Measurements from ENCODE around the gene BARX2. TPM values are rescaled to one million over a fixed set of nuclear protein-coding genes. Genes with fewer than 3 reads are reported as not detected.

The BARX2 gene
- total RNA-seq, 1 experiment from 2014 or later, result 0.06 TPM

DNA sequence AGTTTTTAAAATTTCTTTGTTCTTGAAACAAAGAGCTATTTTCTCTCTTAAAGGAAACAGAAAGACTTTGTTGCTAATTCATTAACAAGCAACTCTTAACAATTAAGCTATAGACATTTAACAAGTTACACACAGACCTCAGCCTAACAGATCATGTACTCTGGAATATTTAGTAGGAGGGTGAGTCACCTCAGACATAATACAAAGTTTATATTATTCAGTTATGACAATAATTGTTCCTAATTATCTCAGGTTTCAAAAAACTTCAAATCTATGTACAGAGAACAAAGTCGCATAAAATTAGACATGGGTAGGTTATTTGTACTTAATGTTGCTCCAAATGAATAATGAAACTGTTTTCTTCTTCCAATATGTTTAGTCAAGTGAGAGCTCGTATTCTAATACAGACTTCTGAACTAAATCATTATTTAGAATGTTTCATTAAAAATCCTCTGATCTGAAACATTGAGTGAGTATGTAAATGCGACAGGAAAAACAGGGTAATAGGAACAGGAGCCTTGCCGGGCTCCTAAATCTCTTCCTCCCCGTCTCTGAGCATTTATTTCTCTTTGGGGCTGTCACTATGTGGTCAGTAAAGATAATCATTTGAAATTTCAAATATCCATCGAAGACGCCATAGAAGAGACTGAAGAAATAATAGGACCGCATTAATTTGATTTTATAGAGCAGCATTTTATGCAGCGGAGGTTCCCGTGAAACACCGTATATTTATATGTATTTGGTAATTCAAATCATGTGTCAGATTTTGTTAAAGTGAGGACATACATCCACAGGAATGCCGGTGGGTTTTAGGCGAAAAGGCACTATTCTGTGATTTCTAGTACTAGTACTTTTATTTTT, 8.7 kb upstream of the BARX2 start:
- no peak for DNase-seq
- Histone ChIP-seq H3K9me3 (replicated peaks) (no peaks in the 10 kb centered on the region), H3K4me1 (no peaks in the 10 kb centered on the region), H3K4me3 (no peak overlapping the region), H3K36me3 (no peaks in the 10 kb centered on the region), H3K27me3 (no peaks in the 10 kb centered on the region), H3K27ac (no peak overlapping the region)

DNA sequence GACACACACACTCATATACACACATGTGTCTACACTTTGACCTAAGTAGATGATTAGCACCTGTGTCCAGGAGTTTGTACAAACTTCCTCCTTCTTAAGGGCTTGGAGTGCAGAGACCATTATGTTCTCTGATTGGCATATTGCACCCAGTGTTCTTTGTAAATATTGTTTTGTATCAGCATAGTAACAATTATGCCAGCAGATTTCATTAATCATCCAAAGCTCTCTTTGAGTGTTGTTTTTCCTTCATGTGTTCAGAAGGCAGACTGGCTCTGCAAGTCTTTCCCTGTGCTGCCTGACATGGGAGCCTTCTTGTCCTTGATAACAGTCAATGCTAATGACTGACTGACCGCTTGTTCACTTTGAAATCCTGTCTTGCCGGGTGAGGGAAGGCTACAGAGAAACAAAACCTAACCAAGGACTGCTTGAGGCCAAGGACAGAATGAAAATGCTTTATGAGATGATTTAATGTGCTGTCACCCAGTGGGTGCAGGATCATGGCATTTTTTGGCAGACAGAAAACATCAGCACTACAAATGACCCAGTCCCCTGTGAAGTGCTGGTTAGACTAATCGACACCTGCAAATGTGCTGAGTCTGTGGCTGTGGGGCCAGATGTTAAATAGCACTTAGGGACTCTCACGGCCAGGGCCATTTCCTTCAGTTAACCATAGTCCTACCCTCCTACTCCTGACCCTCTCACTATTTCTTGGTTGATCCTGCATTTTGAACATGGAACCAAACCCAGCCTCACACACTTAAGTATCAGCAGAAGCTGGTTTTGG, 6.6 kb upstream of the BARX2 start:
- Histone ChIP-seq H3K36me3 (no peaks in the 10 kb centered on the region), H3K9me3 (replicated peaks) (no peaks in the 10 kb centered on the region), H3K27me3 (no peaks in the 10 kb centered on the region), H3K27ac (no peak overlapping the region), H3K4me1 (no peaks in the 10 kb centered on the region), H3K4me3 (no peak overlapping the region)
- DNase-seq, result no peak

DNA sequence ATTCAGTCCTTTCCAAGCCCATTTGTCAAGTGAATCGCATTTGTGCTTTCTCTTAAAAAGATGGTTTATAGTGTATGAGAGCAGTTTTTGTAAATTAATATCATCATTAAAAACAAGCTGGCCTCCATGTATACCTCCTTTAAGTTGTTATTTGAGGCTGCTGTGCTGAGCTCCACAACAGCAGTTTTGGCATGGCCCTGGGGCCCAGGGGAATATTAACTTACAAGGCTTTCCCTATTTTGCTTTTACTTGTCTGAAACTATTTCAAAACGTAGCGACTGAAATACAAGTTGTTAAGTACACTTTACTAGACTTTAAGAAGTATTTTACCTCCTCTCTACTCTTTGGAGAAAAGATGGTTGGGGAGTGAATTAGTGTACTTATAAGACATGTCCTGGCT, 4.9 kb upstream of the BARX2 start:
- Histone ChIP-seq H3K9me3 (replicated peaks) (no peaks in the 10 kb centered on the region), H3K27me3 (no peaks in the 10 kb centered on the region), H3K27ac (no peak overlapping the region), H3K4me1 (no peaks in the 10 kb centered on the region), H3K4me3 (no peak overlapping the region), H3K36me3 (no peaks in the 10 kb centered on the region)
- no peak for DNase-seq

DNA sequence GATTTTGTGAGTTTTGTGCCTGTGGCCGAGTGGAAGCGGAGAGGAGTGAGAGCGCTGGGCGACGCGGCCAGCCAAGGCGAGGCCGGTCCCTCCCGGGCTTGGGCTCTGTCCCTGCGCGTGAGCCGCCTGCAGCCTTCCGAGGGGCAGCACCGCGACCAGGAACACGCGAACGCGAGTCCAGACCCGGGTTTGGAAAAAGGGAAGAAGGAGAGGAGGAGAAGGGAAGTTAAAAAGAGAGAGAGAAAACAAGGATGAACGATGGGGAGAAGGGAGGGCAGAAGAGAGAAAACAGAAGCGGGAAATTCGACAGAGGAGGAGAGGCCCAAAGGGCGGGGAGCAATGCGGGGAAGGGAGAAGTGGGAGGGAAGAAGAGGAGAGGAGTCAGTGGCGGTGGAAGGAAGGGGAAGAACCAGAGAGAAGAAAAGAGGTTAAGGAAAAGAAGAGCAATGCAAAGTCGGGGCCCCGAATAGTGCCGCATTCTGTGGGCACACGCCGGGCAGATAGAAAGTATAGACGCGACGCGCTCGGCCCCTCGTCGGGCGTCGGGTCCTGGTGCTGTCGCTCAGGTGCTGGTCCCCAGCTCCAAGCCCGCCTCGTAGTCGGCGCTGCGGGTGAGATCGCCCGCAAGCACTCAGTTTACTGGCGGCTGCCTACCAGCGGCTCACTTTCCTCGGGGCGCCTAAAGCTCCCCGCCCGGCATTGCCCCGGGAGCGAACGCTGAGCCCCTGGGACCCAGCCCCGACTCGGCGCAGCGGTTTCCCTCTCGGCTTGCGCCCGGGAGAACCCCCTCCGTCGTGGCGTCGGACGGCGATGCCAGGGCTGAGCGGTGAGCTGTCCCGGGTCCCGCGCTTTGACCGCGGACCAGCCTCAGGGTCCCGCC, 2.8 kb upstream of the BARX2 start:
- no peak for DNase-seq
- Histone ChIP-seq H3K9me3 (replicated peaks) (no peaks in the 10 kb centered on the region), H3K4me3 (no peak overlapping the region), H3K36me3 (no peaks in the 10 kb centered on the region), H3K4me1 (no peaks in the 10 kb centered on the region), H3K27ac (no peak overlapping the region), H3K27me3 (no peaks in the 10 kb centered on the region)

DNA sequence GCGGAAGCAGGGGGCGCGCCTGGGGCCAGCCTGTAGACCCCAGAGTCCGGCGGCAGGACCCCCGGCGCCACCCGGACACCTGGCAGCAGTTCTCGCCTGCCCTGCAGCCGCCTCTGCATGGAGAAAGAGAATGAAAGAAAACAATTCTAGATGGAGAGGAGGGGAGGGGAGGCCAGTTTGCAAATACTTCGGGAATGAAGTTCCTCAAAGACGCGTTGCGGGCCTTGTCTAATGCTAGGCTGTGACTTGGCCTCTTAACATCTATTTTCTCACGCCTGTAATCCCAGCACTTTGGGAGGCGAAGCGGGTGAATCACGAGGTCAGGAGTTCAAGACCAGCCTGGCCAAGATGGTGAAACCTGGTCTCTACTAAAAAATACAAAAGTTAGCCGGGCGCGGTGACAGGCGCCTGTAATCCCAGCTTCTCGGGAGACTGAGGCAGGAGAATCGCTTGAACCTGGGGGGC, 2.1 kb upstream of the BARX2 start:
- DNase-seq, result no peak
- Histone ChIP-seq H3K27ac (no peak overlapping the region), H3K27me3 (no peaks in the 10 kb centered on the region), H3K4me3 (no peak overlapping the region), H3K4me1 (no peaks in the 10 kb centered on the region), H3K9me3 (replicated peaks) (no peaks in the 10 kb centered on the region), H3K36me3 (no peaks in the 10 kb centered on the region)

DNA sequence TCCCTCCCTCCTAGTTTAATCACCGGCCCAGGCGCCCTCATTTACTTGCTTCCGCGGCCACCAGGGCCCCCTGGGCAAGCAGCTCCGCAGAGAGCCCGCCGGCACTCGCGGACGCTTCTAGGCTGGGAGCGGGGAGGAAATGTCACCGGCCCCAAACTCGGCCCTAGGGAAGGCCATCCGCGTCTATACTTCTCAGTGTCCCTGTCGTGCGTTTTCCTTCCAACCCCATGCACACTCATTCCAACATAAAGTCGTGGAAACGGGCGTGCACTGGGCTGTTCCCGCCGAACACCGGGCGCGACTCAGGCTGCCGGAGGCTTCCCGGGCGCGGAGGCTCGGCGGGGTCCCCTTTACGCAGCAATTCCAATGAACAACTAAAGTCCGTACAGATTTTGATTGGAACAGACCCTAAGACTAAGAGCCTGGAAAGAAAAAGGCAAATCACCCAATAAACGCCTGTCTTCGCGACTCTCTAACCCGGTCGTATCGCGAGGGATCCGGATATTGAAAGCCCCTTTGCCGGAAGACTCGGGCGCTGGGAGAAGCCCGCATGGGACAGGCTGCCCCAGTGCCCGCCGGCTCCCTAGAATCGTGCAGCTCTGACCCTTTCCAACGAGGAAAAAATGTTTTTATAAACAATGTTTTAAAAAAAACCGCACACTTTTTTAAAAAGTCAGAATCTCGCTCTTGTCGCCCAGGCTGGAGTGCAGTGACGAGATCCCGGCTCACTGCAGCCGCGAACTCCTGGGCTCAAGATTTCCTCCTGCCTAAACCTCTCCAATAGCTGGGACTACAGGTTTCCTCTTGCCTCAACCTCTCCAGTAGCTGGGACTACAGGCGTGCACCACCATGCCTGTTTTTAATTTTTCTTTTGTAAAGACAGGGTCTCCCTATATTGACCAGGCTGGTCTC, 1.3 kb upstream of the BARX2 start:
- no peaks in the 10 kb centered on the region for H3K4me1 ChIP-seq
- no peaks in the 10 kb centered on the region for H3K9me3 ChIP-seq (replicated peaks)
- H3K27ac ChIP-seq, result no peak overlapping the region
- no peaks in the 10 kb centered on the region for H3K27me3 ChIP-seq
- no peak for DNase-seq
- no peak overlapping the region for H3K4me3 ChIP-seq
- H3K36me3 ChIP-seq, result no peaks in the 10 kb centered on the region

DNA sequence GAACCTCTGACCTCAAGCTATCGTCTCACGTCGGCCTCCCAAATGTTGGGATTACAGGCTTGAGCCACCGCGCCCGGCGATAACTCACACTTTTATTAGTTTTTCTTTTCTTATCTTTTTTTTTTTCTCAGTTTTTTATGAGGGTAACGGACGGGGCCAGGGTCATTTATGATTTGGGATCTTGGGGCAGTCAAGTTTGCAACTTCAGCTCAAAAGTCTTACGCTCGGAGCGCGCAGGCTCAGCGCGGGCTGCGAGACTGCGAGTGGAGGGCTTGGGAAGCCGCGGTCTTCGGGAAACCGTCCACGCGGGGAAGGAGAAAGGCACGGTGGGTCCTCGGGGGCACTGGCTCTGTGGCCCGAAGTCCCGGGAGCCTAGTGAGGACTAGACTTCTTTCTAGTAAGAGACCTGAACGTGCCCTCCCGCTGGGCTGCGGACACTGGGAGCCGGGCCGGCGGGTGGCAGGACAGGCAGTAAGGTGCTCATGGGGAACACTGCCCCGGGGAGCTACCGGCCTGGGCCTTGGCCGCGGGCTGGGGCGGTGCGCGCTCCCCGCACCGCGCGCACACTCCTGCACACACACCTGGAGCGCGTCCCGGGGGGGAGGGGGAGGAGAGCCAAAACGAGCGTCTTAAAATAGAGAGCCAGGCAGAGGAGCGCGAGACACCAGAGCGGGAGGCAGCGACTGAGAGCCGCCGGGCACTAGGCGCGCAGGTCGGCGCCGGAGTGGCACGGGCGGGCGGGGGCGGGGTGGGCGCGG, 476 bp upstream of the BARX2 start:
- Histone ChIP-seq H3K9me3 (replicated peaks) (no peaks in the 10 kb centered on the region), H3K4me1 (no peaks in the 10 kb centered on the region), H3K27ac (no peak overlapping the region), H3K27me3 (no peaks in the 10 kb centered on the region), H3K36me3 (no peaks in the 10 kb centered on the region), H3K4me3 (no peak overlapping the region)
- no peak for DNase-seq

DNA sequence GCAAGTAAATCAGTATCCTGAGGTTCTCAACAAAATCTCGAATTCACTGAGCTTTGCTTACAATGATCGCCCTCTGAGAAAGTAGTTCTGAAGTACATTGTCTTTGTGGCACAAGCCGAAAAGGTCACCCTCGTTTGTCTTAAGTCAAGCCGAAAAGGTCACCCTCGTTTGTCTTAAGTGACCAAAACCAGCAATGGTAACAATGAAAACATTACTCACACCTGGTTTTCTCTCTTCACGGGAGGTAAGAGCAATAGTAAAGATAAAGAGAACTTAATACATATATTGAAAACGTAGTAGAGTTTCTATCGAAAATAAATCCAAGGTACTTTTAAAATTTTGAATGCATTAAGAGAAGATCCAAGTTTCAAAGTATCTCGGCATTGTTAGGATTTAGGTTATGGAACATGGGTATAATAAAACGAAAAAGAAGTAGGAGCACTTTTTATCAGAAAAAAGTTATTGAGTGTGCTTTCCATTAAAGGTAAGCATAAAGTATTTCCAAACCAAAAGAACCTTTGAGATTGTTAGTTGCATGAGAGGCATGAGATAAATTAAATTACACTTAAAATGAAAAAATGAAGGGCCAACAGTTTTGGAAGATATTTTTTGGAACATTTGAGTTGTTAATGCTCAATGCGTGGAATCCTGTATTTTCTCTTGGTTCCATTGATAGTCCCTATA, 1.2 kb downstream of the BARX2 start:
- Histone ChIP-seq H3K27me3 (no peaks in the 10 kb centered on the region), H3K27ac (no peak overlapping the region), H3K9me3 (replicated peaks) (no peaks in the 10 kb centered on the region), H3K36me3 (no peaks in the 10 kb centered on the region), H3K4me3 (no peak overlapping the region; the same call in 1 of the 2 replicates), H3K4me1 (no peaks in the 10 kb centered on the region)
- DNase-seq, result no peak

DNA sequence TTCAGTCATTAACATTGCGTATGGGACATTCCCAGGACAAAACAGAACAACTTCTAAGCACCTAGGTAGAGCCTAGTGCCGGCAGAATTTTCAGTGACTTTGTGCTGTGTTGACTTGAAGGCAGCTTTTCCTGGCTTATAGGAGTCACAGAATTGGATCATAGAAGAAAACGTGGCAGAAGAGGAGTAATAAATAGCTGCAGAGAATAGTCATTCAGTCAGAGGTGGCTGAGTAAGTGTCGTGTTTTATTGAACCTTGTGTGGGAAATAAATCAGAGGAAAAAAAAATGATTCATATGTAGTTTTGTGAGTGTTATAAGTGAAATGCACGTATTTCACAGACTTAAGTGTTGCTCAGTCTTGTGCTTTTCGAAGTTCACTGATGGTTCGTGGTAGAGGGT, 2.1 kb downstream of the BARX2 start:
- no peak for DNase-seq
- no peaks in the 10 kb centered on the region for H3K36me3 ChIP-seq
- H3K4me3 ChIP-seq, result no peak overlapping the region
- H3K9me3 ChIP-seq (replicated peaks), result no peaks in the 10 kb centered on the region
- no peak overlapping the region for H3K27ac ChIP-seq
- H3K4me1 ChIP-seq, result no peaks in the 10 kb centered on the region
- no peaks in the 10 kb centered on the region for H3K27me3 ChIP-seq

DNA sequence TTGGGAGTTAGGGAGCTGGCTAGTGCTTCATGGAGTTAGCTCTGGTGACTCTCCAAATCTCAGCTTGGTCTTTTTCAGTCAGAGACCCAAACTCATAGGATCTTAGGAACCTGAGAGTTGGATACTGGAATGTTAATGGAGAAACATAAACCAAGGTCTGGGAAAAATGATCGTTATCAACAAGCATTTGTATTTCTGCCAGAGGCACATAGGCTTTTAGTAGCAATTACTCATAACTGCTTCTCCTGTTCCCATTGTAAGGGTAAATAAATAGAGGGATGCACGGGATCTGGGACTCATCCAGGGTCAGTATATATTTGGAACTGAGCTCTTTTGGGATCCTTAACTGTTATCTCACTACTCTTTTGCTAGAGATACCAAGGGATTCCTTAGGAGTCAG, 4.8 kb downstream of the BARX2 start:
- no peak overlapping the region for H3K4me3 ChIP-seq
- no peaks in the 10 kb centered on the region for H3K27me3 ChIP-seq
- no peaks in the 10 kb centered on the region for H3K9me3 ChIP-seq (replicated peaks)
- H3K27ac ChIP-seq, result no peak overlapping the region
- H3K36me3 ChIP-seq, result no peaks in the 10 kb centered on the region
- no peaks in the 10 kb centered on the region for H3K4me1 ChIP-seq
- DNase-seq, result no peak

DNA sequence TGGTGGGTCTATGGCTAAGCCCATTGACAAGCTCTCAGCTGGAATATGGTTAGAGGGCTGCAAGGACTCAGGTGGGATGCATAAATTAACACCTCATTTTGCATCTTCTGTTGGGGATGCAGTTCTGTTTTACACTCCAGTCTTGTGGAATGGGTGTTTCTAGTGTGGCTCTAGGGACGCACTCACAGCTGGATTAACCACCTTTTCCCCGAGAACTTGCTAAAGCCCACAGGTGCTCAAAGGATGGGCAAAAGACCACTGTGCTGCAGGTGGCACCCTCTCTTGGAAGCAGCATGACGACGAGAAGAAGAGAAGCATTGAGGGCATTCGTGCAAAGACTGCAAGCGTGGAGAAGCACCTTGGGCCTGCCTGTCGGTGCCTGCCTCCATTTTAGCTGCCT, 6.9 kb downstream of the BARX2 start:
- H3K4me3 ChIP-seq, result no peak overlapping the region
- no peaks in the 10 kb centered on the region for H3K27me3 ChIP-seq
- H3K4me1 ChIP-seq, result no peaks in the 10 kb centered on the region
- H3K9me3 ChIP-seq (replicated peaks), result no peaks in the 10 kb centered on the region
- no peak for DNase-seq
- H3K27ac ChIP-seq, result no peak overlapping the region
- H3K36me3 ChIP-seq, result no peaks in the 10 kb centered on the region

DNA sequence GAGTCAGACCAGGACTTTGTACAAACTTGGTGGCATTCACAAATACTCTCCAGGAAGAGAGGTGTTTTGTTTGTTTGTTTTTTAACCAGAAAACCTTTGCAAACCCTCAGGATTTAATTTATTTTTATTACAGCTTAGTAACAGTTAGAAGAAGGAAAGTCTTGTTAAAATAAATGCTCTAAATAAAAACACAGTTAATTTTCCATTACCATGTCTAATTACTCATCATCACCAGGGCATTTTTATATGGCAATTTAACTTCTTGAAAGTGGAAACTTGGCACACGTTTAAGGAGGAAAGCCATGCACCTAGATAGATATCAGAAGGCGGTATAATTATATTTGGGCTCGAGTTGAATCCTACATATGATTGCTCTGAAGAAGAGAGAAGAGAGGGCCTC, 7.4 kb downstream of the BARX2 start:
- Histone ChIP-seq H3K27ac (no peak overlapping the region), H3K36me3 (no peaks in the 10 kb centered on the region), H3K4me1 (no peaks in the 10 kb centered on the region), H3K9me3 (replicated peaks) (no peaks in the 10 kb centered on the region), H3K27me3 (no peaks in the 10 kb centered on the region), H3K4me3 (no peak overlapping the region)
- DNase-seq, result no peak

DNA sequence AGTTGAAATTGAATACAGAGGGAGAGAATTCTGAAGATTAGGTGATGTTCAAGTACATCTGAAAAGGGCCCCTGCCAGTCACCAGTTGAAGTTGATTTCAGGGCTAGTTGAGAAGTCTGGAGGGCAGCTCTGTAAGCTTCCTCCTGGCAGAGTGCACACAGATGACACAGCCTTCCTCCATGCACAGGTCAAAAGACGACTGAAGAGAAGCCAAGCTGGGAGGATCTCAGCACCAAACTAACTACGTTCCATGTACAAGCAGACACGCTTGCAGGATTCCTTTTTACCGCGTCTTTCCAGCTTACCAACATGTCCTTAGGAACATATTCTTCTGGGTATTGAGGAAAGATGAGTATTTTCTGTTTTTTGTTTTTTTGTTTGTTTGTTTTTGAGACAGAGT, 7.9 kb downstream of the BARX2 start:
- Histone ChIP-seq H3K4me3 (no peak overlapping the region), H3K4me1 (no peaks in the 10 kb centered on the region), H3K27ac (no peak overlapping the region), H3K9me3 (replicated peaks) (no peaks in the 10 kb centered on the region), H3K27me3 (no peaks in the 10 kb centered on the region), H3K36me3 (no peaks in the 10 kb centered on the region)
- no peak for DNase-seq

Measured in SJCRH30 (cell line).